GM12878 (cell line): Measurements from ENCODE around the gene ZNF101.

ENCODE experiments used
- CBX5 ChIP-seq: sonication (generic); IDR thresholded peaks from 2 replicates; pipeline ENCODE4 v1.6.1; 2016; ENCODE audit warnings: low read depth, moderate library complexity, mild to moderate bottlenecking, inconsistent platforms
- CREB1 ChIP-seq: IDR thresholded peaks from 2 replicates; pipeline ENCODE4 v1.6.1; 2012; ENCODE audit warnings: low read depth, mild to moderate bottlenecking, inconsistent platforms
- CTCF ChIP-seq, 3 experiments: IDR thresholded peaks in 2 of 3; conservative IDR thresholded peaks in 1 of 3; 2 replicates each; pipeline ENCODE4 v1.5.1; 2011; ENCODE audit warnings: low read depth in 3 of 3, low read length in 3 of 3, mild to moderate bottlenecking in 3 of 3, control low read depth in 2 of 3, moderate library complexity in 2 of 3, inconsistent platforms in 1 of 3, mixed read lengths in 1 of 3; ENCODE audit not compliant: control insufficient read depth in 2 of 3, insufficient read depth in 1 of 3; ENCODE audit errors: extremely low read depth in 1 of 3
- ESRRA ChIP-seq: IDR thresholded peaks from 2 replicates; pipeline ENCODE4 v1.6.1; 2012; ENCODE audit warnings: mild to moderate bottlenecking, low read length, improper control_type of control experiment
- MAX ChIP-seq: IDR thresholded peaks from 2 replicates; pipeline ENCODE4 v1.6.1; 2012; ENCODE audit warnings: low read depth, low read length, improper control_type of control experiment
- POLR2AphosphoS5 ChIP-seq: IDR thresholded peaks from 2 replicates; pipeline ENCODE4 v1.6.1; 2011; ENCODE audit warnings: mild to moderate bottlenecking, low read length, inconsistent platforms
- SIN3A ChIP-seq: IDR thresholded peaks from 2 replicates; pipeline ENCODE4 v1.6.1; 2012; ENCODE audit warnings: low read depth, low read length, improper control_type of control experiment
- SUPT20H ChIP-seq: IDR thresholded peaks from 2 replicates; pipeline ENCODE4 v1.6.1; 2011; ENCODE audit warnings: low read depth, mild to moderate bottlenecking, low read length, moderate library complexity, borderline replicate concordance; ENCODE audit not compliant: control insufficient read depth
- TCF12 ChIP-seq: IDR thresholded peaks from 2 replicates; pipeline ENCODE4 v1.6.1; 2011; ENCODE audit warnings: low read depth, mild to moderate bottlenecking, low read length

- TF ChIP-seq MAX: no peak
- TF ChIP-seq ESRRA: no peak
- no peak for TF ChIP-seq TCF12
- TF ChIP-seq SIN3A: no peak
- no peak for TF ChIP-seq CTCF (IDR thresholded peaks at IDR 0.05 in 2 of 3, conservative IDR thresholded peaks at IDR 0.05 in 1 of 3; ENCODE audit: control insufficient read depth in 2 of 3, extremely low read depth in 1 of 3, insufficient read depth in 1 of 3, low read depth in 3 of 3, low read length in 3 of 3)
- no peak for TF ChIP-seq CBX5
- no peak for TF ChIP-seq CREB1
- no peak for TF ChIP-seq SUPT20H
- TF ChIP-seq POLR2AphosphoS5: no peak
These were observed 38.6 kb upstream of the ZNF101 start for GRCh38 chr19:19630062-19630414.
